IMR-90 (cell line): ENCODE results near the gene PRR23B. TPM values are rescaled to one million over a fixed set of nuclear protein-coding genes. Genes with fewer than 3 reads are reported as not detected.

Source experiments
- ATAC-seq: fragments of 200-7000 bp; cut with Tn5 transposase; 2 replicates; pipeline ENCODE4 v1.9.1; 2020; ENCODE audit warnings: low read depth, mild to moderate bottlenecking, moderate library complexity
- BruUV-seq: library from RNA; stranded (reverse); fragments of 400-500 nt; replicated peaks from 2 replicates; lab custom pipeline; 2021; lab: Mats Ljungman, UMichigan
- CTCF ChIA-PET: fragments of 300-600 bp; formaldehyde crosslinking; extraction: SDS; loops from one replicate; lab custom pipeline; 2021; ENCODE audit warnings: antibody characterized with exemption; lab: Yijun Ruan, JAX
- POLR2A ChIA-PET: fragments of 300-600 bp; sonication (Branson Sonifier 250); formaldehyde crosslinking; loops from one replicate; lab custom pipeline; 2022; ENCODE audit warnings: antibody characterized with exemption; ENCODE audit not compliant: unreplicated experiment; lab: Charles Lee
- DNase-seq: peaks from one replicate; pipeline ENCODE4 v3.0.0; 2013
- H2AFZ ChIP-seq: replicated peaks from 2 replicates; pipeline ENCODE3; 2013; ENCODE audit warnings: low read length, mild to moderate bottlenecking; ENCODE audit not compliant: poor library complexity
- H2AK5ac ChIP-seq: 2 replicates; pipeline ENCODE4 v1.6.1; 2013; ENCODE audit warnings: low read depth, low read length, inconsistent platforms
- H2AK9ac ChIP-seq: replicated peaks from 2 replicates; pipeline ENCODE3; 2013; ENCODE audit warnings: mild to moderate bottlenecking, low read depth, low read length, moderate library complexity; ENCODE audit not compliant: poor library complexity
- H2BK120ac ChIP-seq: 2 replicates; pipeline ENCODE4 v1.6.1; 2013; ENCODE audit warnings: low read depth, low read length, inconsistent platforms
- H2BK15ac ChIP-seq: 3 replicates; pipeline ENCODE4 v1.6.1; 2013; ENCODE audit warnings: low read depth, low read length, inconsistent platforms
- H2BK20ac ChIP-seq: 2 replicates; pipeline ENCODE4 v1.6.1; 2013; ENCODE audit warnings: low read depth, mild to moderate bottlenecking, inconsistent platforms, low read length, moderate library complexity
- H2BK5ac ChIP-seq: 2 replicates; pipeline ENCODE4 v1.6.1; 2013; ENCODE audit warnings: mild to moderate bottlenecking, low read depth, low read length, inconsistent platforms; ENCODE audit not compliant: poor library complexity, severe bottlenecking
- H3K14ac ChIP-seq: replicated peaks from 2 replicates; pipeline ENCODE4 v1.6.1; 2013; ENCODE audit warnings: low read depth, low read length, inconsistent platforms
- H3K18ac ChIP-seq: 2 replicates; pipeline ENCODE4 v1.6.1; 2013; ENCODE audit warnings: low read depth, low read length, control low read depth
- H3K23ac ChIP-seq: 2 replicates; pipeline ENCODE4 v1.6.1; 2013; ENCODE audit warnings: low read depth, low read length, inconsistent platforms
- H3K27ac ChIP-seq: 2 replicates; pipeline ENCODE4 v1.5.1; 2013; ENCODE audit warnings: mild to moderate bottlenecking, control low read depth, low read length; ENCODE audit not compliant: insufficient read depth
- H3K27me3 ChIP-seq: 2 replicates; pipeline ENCODE4 v1.6.1; 2013; ENCODE audit warnings: low read length; ENCODE audit not compliant: control insufficient read depth, insufficient read depth
- H3K36me3 ChIP-seq: 2 replicates; pipeline ENCODE4 v1.6.1; 2013; ENCODE audit warnings: low read length, mixed read lengths; ENCODE audit not compliant: control insufficient read depth, insufficient read depth
- H3K4ac ChIP-seq: 2 replicates; pipeline ENCODE4 v1.6.1; 2013; ENCODE audit warnings: low read depth, low read length, inconsistent platforms
- H3K4me1 ChIP-seq: 2 replicates; pipeline ENCODE4 v1.6.1; 2013; ENCODE audit warnings: low read length, mixed read lengths; ENCODE audit not compliant: control insufficient read depth, insufficient read depth
- H3K4me2 ChIP-seq: 2 replicates; pipeline ENCODE4 v1.6.1; 2013; ENCODE audit warnings: low read depth, mild to moderate bottlenecking, control low read depth, low read length, moderate library complexity
- H3K4me3 ChIP-seq: 2 replicates; pipeline ENCODE4 v1.5.1; 2013; ENCODE audit warnings: low read depth, mild to moderate bottlenecking, control low read depth, low read length, moderate library complexity; ENCODE audit not compliant: insufficient read depth
- H3K56ac ChIP-seq: 2 replicates; pipeline ENCODE4 v1.6.1; 2013; ENCODE audit warnings: low read length, inconsistent platforms; ENCODE audit not compliant: insufficient read depth; ENCODE audit errors: extremely low read depth
- H3K79me1 ChIP-seq, 2 experiments: 2 replicates each; pipeline ENCODE4 v1.6.1; 2013; ENCODE audit warnings: low read length in 2 of 2, inconsistent platforms in 1 of 2, low read depth in 1 of 2
- H3K9ac ChIP-seq: 2 replicates; pipeline ENCODE4 v1.6.1; 2013; ENCODE audit warnings: low read depth, low read length, control low read depth
- H3K9me1 ChIP-seq: 2 replicates; pipeline ENCODE4 v1.6.1; 2013; ENCODE audit warnings: low read length, inconsistent platforms; ENCODE audit not compliant: insufficient read depth
- H3K9me3 ChIP-seq: 2 replicates; pipeline ENCODE4 v1.6.1; 2013; ENCODE audit warnings: low read length; ENCODE audit not compliant: control insufficient read depth, insufficient read depth
- H4K20me1 ChIP-seq: 2 replicates; pipeline ENCODE4 v1.6.1; 2013; ENCODE audit warnings: low read length, inconsistent platforms; ENCODE audit not compliant: insufficient read depth
- H4K5ac ChIP-seq: 2 replicates; pipeline ENCODE4 v1.6.1; 2013; ENCODE audit warnings: mild to moderate bottlenecking, low read depth, low read length, control low read depth
- H4K8ac ChIP-seq, 2 experiments: 2 replicates each; pipeline ENCODE4 v1.6.1; 2013; ENCODE audit warnings: low read depth in 2 of 2, low read length in 2 of 2, control low read depth in 1 of 2, inconsistent platforms in 1 of 2
- H4K91ac ChIP-seq: 2 replicates; pipeline ENCODE4 v1.6.1; 2013; ENCODE audit warnings: low read depth, low read length, inconsistent platforms; ENCODE audit not compliant: insufficient read depth
- CEBPB ChIP-seq: IDR thresholded peaks from 2 replicates; pipeline ENCODE4 v1.6.1; 2012; ENCODE audit warnings: low read depth, low read length, improper control_type of control experiment
- CTCF ChIP-seq: conservative IDR thresholded peaks from 2 replicates; pipeline ENCODE4 v1.5.1; 2012; ENCODE audit warnings: mild to moderate bottlenecking, low read depth, low read length, improper control_type of control experiment
- FOS ChIP-seq: fragments of 150-350 bp; IDR thresholded peaks from 2 replicates; pipeline ENCODE4 v1.6.1; 2016; ENCODE audit warnings: low read depth, low read length
- MAZ ChIP-seq: IDR thresholded peaks from 2 replicates; pipeline ENCODE4 v1.6.1; 2012; ENCODE audit warnings: low read depth, mild to moderate bottlenecking, low read length, improper control_type of control experiment, moderate library complexity, borderline replicate concordance
- MXI1 ChIP-seq: IDR thresholded peaks from 2 replicates; pipeline ENCODE4 v1.6.1; 2012; ENCODE audit warnings: low read depth, mild to moderate bottlenecking, low read length, moderate library complexity, borderline replicate concordance
- POLR2A ChIP-seq: IDR thresholded peaks from 2 replicates; pipeline ENCODE4 v1.6.1; 2012; ENCODE audit warnings: mild to moderate bottlenecking, low read depth, low read length
- USF2 ChIP-seq: fragments of 150-350 bp; IDR thresholded peaks from 2 replicates; pipeline ENCODE4 v1.6.1; 2017; ENCODE audit warnings: mild to moderate bottlenecking, antibody characterized with exemption, low read length, low read depth
- WGBS, 2 experiments: methylation state at CpG; one replicate each; pipeline versions ENCODE4 v1.1.5 to v1.1.7; 2013; ENCODE audit warnings: missing lambda C conversion rate in 2 of 2; ENCODE audit not compliant: insufficient read length in 1 of 2; ENCODE audit errors: extremely low coverage in 2 of 2; 5-methylcytosine and 5-hydroxymethylcytosine counted together
- dilution Hi-C: fragments of 300-500 bp; cut with HindIII; formaldehyde crosslinking; loops from one replicate; pipeline ENCODE4 v1.14.3; 2018; ENCODE audit warnings: low sequenced_read_pairs; ENCODE audit not compliant: unreplicated experiment
- in situ Hi-C: fragments of 300-500 bp; cut with MboI; formaldehyde crosslinking; loops from 3 replicates; pipeline ENCODE4 v1.14.3; 2019; ENCODE audit warnings: low sequenced_read_pairs, inconsistent platforms, mixed read lengths
- intact Hi-C: fragments of 100-400 bp; cut with micrococcal nuclease; formaldehyde crosslinking; loops from 2 replicates; pipeline ENCODE4 v1.10.0; 2022
- polyA plus RNA-seq, 3 experiments: library from polyadenylated mRNA; depleted of rRNA; stranded (reverse); fragments of >200 nt; gene quantifications; 2 replicates each; pipeline ENCODE4 v1.2.3, GENCODE V29; 2012; ENCODE audit warnings: low replicate concordance in 1 of 3
- total RNA-seq: library from RNA; depleted of rRNA; stranded (reverse); fragments of >200 nt; gene quantifications from 2 replicates; pipeline ENCODE4 v1.2.3, GENCODE V29; 2012

Gene PRR23B
- total and polyA plus RNA-seq, 2 of the 4 experiments (the other 2 are of a cell fraction): not detected

GRCh38 chr3:139037478-139037877 lies 16.8 kb upstream of the PRR23B start:
- intact Hi-C loops: no loop called here
- POLR2A ChIA-PET: no interaction called here

More at GRCh38 chr3:139037478-139037877, 16.8 kb upstream of the PRR23B start:
- H2AK5ac ChIP-seq: no peak overlapping the region
- H3K27ac ChIP-seq: no peak overlapping the region
- no peaks in the 10 kb centered on the region for H3K36me3 ChIP-seq
- no peak overlapping the region for H2BK15ac ChIP-seq
- H4K8ac ChIP-seq: no peak overlapping the region
- no peaks in the 10 kb centered on the region for H3K27me3 ChIP-seq
- CTCF ChIA-PET: no interaction called here
- H4K20me1 ChIP-seq: no peaks in the 10 kb centered on the region
- H3K4me2 ChIP-seq: no peak overlapping the region
- H2BK120ac ChIP-seq: no peak overlapping the region
- H3K56ac ChIP-seq: no peak overlapping the region
- DNase-seq (no peak), ATAC-seq (no peak)
- H3K9ac ChIP-seq: no peak overlapping the region
- H3K79me1 ChIP-seq: no peaks in the 10 kb centered on the region
- in situ Hi-C loops (no loop called here), dilution Hi-C loops (no loop called here)
- no peak overlapping the region for H4K91ac ChIP-seq
- no peak overlapping the region for H2BK20ac ChIP-seq
- TF ChIP-seq CEBPB: no peak
- no peak for TF ChIP-seq MXI1
- no peak for TF ChIP-seq POLR2A
- TF ChIP-seq CTCF: no peak
- TF ChIP-seq FOS: no peak
- no peak for TF ChIP-seq USF2
- TF ChIP-seq MAZ: no peak
- no peak overlapping the region for H3K14ac ChIP-seq
- no peak overlapping the region for H3K18ac ChIP-seq
- H3K4me1 ChIP-seq: no peaks in the 10 kb centered on the region
- no peak overlapping the region for H3K4ac ChIP-seq
- H3K9me1 ChIP-seq: no peaks in the 10 kb centered on the region
- H3K23ac ChIP-seq: no peak overlapping the region
- no TSS peak for BruUV-seq
- no peak overlapping the region for H2AFZ ChIP-seq
- no peak overlapping the region for H2AK9ac ChIP-seq
- H2BK5ac ChIP-seq: no peak overlapping the region
- no peak overlapping the region for H3K4me3 ChIP-seq
- no peaks in the 10 kb centered on the region; the same call in 1 of the 2 replicates for H3K9me3 ChIP-seq
- 60% methylated on average over 2 of the region's 6 CpGs; no CpG with 5 or more reads in 1 of the 2 experiments for WGBS, 2 experiments
- no peak overlapping the region for H4K5ac ChIP-seq
